ENCODE measurements around the gene CD247.

Gene CD247

GRCh38 chr1:167462341-167462740, 56.0 kb downstream of the CD247 start:
- Histone ChIP-seq H3K9ac (ENCODE audit: low read depth, low read length, poor library complexity, severe bottlenecking) (no peak overlapping the region), H2AFZ (ENCODE audit: low read length) (no peak overlapping the region), H3K27me3 (ENCODE audit: insufficient read depth, low read length, poor library complexity, severe bottlenecking) (no peaks in the 10 kb centered on the region), H4K20me1 (ENCODE audit: insufficient read depth, low read length, poor library complexity, severe bottlenecking) (peaks cover 6% of the 10 kb centered on the region), H3K79me2 (ENCODE audit: insufficient read depth, low read length) (peaks cover 61% of the 10 kb centered on the region; the same call in 1 of the 2 replicates), H3K9me3 (ENCODE audit: insufficient read depth, low read depth, low read length) (no peaks in the 10 kb centered on the region), H3K9me2 (replicated peaks; ENCODE audit: low read depth, low read length) (no peaks in the 10 kb centered on the region), H3K4me1 (ENCODE audit: insufficient read depth, low read length, poor library complexity, severe bottlenecking) (no peaks in the 10 kb centered on the region), H3K4me3 (ENCODE audit: low read length, poor library complexity, severe bottlenecking) (no peak overlapping the region), H3F3A (ENCODE audit: low read depth) (no peaks in the 10 kb centered on the region), H3K4me2 (ENCODE audit: low read depth, low read length, poor library complexity, severe bottlenecking) (no peak overlapping the region), H3K36me3 (ENCODE audit: insufficient read depth, low read length) (peaks cover 36% of the 10 kb centered on the region; the same call in 1 of the 2 replicates)
- TF ChIP-seq CTCF (conservative IDR thresholded peaks at IDR 0.05; ENCODE audit: low read length), result no peak
- no peak for TF ChIP-seq EZH2phosphoT487 (IDR thresholded peaks at IDR 0.05; ENCODE audit: borderline replicate concordance)

GRCh38 chr1:167460836-167461235, 57.5 kb downstream of the CD247 start:
- no peaks in the 10 kb centered on the region for H3K27me3 ChIP-seq (ENCODE audit: insufficient read depth, low read length, poor library complexity, severe bottlenecking)
- H3K36me3 ChIP-seq (ENCODE audit: insufficient read depth, low read length), result peaks cover 36% of the 10 kb centered on the region; the same call in 1 of the 2 replicates
- no peaks in the 10 kb centered on the region for H3K9me2 ChIP-seq (replicated peaks; ENCODE audit: low read depth, low read length)
- no peaks in the 10 kb centered on the region for H3F3A ChIP-seq (ENCODE audit: low read depth)
- no peak overlapping the region for H3K4me2 ChIP-seq (ENCODE audit: low read depth, low read length, poor library complexity, severe bottlenecking)
- peaks cover 58% of the 10 kb centered on the region; the same call in 1 of the 2 replicates for H3K79me2 ChIP-seq (ENCODE audit: insufficient read depth, low read length)
- no peak overlapping the region for H2AFZ ChIP-seq (ENCODE audit: low read length)
- peaks cover 9% of the 10 kb centered on the region for H3K4me1 ChIP-seq (ENCODE audit: insufficient read depth, low read length, poor library complexity, severe bottlenecking)
- no peak overlapping the region for H3K9ac ChIP-seq (ENCODE audit: low read depth, low read length, poor library complexity, severe bottlenecking)
- no peaks in the 10 kb centered on the region for H3K9me3 ChIP-seq (ENCODE audit: insufficient read depth, low read depth, low read length)
- TF ChIP-seq EZH2phosphoT487 (IDR thresholded peaks at IDR 0.05; ENCODE audit: borderline replicate concordance) (no peak), CTCF (conservative IDR thresholded peaks at IDR 0.05; ENCODE audit: low read length) (no peak)
- H3K4me3 ChIP-seq (ENCODE audit: low read length, poor library complexity, severe bottlenecking), result no peak overlapping the region
- H4K20me1 ChIP-seq (ENCODE audit: insufficient read depth, low read length, poor library complexity, severe bottlenecking), result peaks cover 12% of the 10 kb centered on the region

- TF ChIP-seq EZH2phosphoT487 (IDR thresholded peaks at IDR 0.05; ENCODE audit: borderline replicate concordance) (no peak), CTCF (conservative IDR thresholded peaks at IDR 0.05; ENCODE audit: low read length) (no peak)
- no peaks in the 10 kb centered on the region for H3K9me2 ChIP-seq (replicated peaks; ENCODE audit: low read depth, low read length)
Observed at GRCh38 chr1:167457936-167458584, 60.3 kb downstream of the CD247 start.

More at GRCh38 chr1:167457936-167458584, 60.3 kb downstream of the CD247 start:
- Histone ChIP-seq H3K36me3 (ENCODE audit: insufficient read depth, low read length) (peaks cover 28% of the 10 kb centered on the region; the same call in 1 of the 2 replicates), H4K20me1 (ENCODE audit: insufficient read depth, low read length, poor library complexity, severe bottlenecking) (peaks cover 30% of the 10 kb centered on the region), H3K4me2 (ENCODE audit: low read depth, low read length, poor library complexity, severe bottlenecking) (no peak overlapping the region), H3K27me3 (ENCODE audit: insufficient read depth, low read length, poor library complexity, severe bottlenecking) (no peaks in the 10 kb centered on the region), H2AFZ (ENCODE audit: low read length) (no peak overlapping the region), H3K4me3 (ENCODE audit: low read length, poor library complexity, severe bottlenecking) (no peak overlapping the region), H3K9me3 (ENCODE audit: insufficient read depth, low read depth, low read length) (no peaks in the 10 kb centered on the region), H3K4me1 (ENCODE audit: insufficient read depth, low read length, poor library complexity, severe bottlenecking) (peaks cover 17% of the 10 kb centered on the region), H3F3A (ENCODE audit: low read depth) (no peaks in the 10 kb centered on the region), H3K9ac (ENCODE audit: low read depth, low read length, poor library complexity, severe bottlenecking) (no peak overlapping the region), H3K79me2 (ENCODE audit: insufficient read depth, low read length) (peaks cover 62% of the 10 kb centered on the region)
